ENCODE measurements around the gene FARP2. TPM values are rescaled to one million over a fixed set of nuclear protein-coding genes. Genes with fewer than 3 reads are reported as not detected.

FARP2 gene
- total and polyA plus RNA-seq, 2 of the 4 experiments (the other 2 are of a cell fraction), result 17.1 to 30.8 TPM

DNA sequence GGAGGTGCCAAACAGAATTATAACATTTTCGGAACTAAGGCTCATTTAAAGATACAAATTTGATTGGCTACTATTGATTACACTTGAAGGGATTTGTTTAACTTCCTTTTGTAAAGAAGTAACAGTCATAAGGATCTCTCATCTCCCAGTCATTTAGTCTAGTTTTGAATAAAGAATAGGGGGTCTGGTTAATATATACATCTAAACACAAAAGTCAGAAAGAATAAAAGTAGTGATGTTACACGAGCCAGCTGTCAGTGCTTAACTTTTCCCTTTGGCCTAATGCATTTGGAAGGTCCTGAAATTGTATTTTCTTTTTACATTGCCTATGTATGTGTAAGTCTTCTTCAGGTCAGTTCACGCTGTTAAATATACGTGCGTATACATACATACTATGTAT is 32.3 kb upstream of the FARP2 start:
- Histone ChIP-seq H2BK20ac (ENCODE audit: low read depth, low read length) (no peak overlapping the region), H3K4me1 (ENCODE audit: control insufficient read depth, insufficient read depth, low read length) (peaks cover 4% of the 10 kb centered on the region), H3K56ac (ENCODE audit: extremely low read depth, insufficient read depth, low read length) (no peak overlapping the region), H3K27me3 (ENCODE audit: control insufficient read depth, insufficient read depth, low read length) (no peaks in the 10 kb centered on the region), H2BK15ac (ENCODE audit: low read depth, low read length) (no peak overlapping the region), H3K9me1 (ENCODE audit: insufficient read depth, low read length) (peaks cover 10% of the 10 kb centered on the region), H4K8ac (ENCODE audit: low read depth in 2 of 2, low read length in 2 of 2) (no peak overlapping the region), H2AK5ac (ENCODE audit: low read depth, low read length) (no peak overlapping the region), H2BK120ac (ENCODE audit: low read depth, low read length) (no peak overlapping the region), H2AK9ac (replicated peaks; ENCODE audit: low read depth, low read length, poor library complexity) (no peak overlapping the region), H2BK5ac (ENCODE audit: low read depth, low read length, poor library complexity, severe bottlenecking) (no peak overlapping the region), H3K79me1 (ENCODE audit: low read depth in 1 of 2, low read length in 2 of 2) (peaks cover 15 to 44% of the 10 kb centered on the region in 2 experiments), H4K91ac (ENCODE audit: insufficient read depth, low read depth, low read length) (no peak overlapping the region), H4K20me1 (ENCODE audit: insufficient read depth, low read length) (peaks cover 78% of the 10 kb centered on the region), H3K14ac (replicated peaks; ENCODE audit: low read depth, low read length) (no peak overlapping the region), H3K9ac (ENCODE audit: low read depth, low read length) (no peak overlapping the region), H3K9me3 (ENCODE audit: control insufficient read depth, insufficient read depth, low read length) (no peaks in the 10 kb centered on the region), H3K4me3 (ENCODE audit: insufficient read depth, low read depth, low read length) (no peak overlapping the region), H4K5ac (ENCODE audit: low read depth, low read length) (no peak overlapping the region), H3K27ac (ENCODE audit: insufficient read depth, low read length) (no peak overlapping the region), H3K36me3 (ENCODE audit: control insufficient read depth, insufficient read depth, low read length) (peaks cover 17% of the 10 kb centered on the region), H3K4me2 (ENCODE audit: low read depth, low read length) (no peak overlapping the region), H3K23ac (ENCODE audit: low read depth, low read length) (no peak overlapping the region), H3K18ac (ENCODE audit: low read depth, low read length) (no peak overlapping the region), H2AFZ (replicated peaks; ENCODE audit: low read length, poor library complexity) (no peak overlapping the region), H3K4ac (ENCODE audit: low read depth, low read length) (no peak overlapping the region)
- in situ Hi-C loops (cut with MboI; ENCODE audit: low sequenced_read_pairs) (no loop called here), dilution Hi-C loops (cut with HindIII; ENCODE audit: low sequenced_read_pairs, unreplicated experiment) (no loop called here), intact Hi-C loops (cut with micrococcal nuclease) (no loop called here)
- ChIA-PET POLR2A (ENCODE audit: unreplicated experiment) (no interaction called here), CTCF (no interaction called here)
- no CpG with 5 or more reads among the region's 5 CpGs for WGBS, 2 experiments (ENCODE audit: extremely low coverage in 2 of 2, insufficient read length in 1 of 2)
- DNase-seq (no peak), ATAC-seq (ENCODE audit: low read depth) (no peak)
- BruUV-seq (replicated peaks), result no TSS peak
- TF ChIP-seq FOS (IDR thresholded peaks at IDR 0.05; ENCODE audit: low read depth, low read length), result no peak
- TF ChIP-seq RFX5 (IDR thresholded peaks at IDR 0.05; ENCODE audit: low read depth, low read length), result no peak
- TF ChIP-seq CHD1 (IDR thresholded peaks at IDR 0.05; ENCODE audit: low read depth, low read length), result no peak
- TF ChIP-seq SMC3 (IDR thresholded peaks at IDR 0.05; ENCODE audit: low read depth, low read length), result no peak
- TF ChIP-seq MXI1 (IDR thresholded peaks at IDR 0.05; ENCODE audit: borderline replicate concordance, low read depth, low read length), result no peak

All from IMR-90 (cell line).